GM18498 (cell line): ENCODE results near the gene GTPBP4.
"Not testable (repeated sequence)": the region's sequence is repeated elsewhere in the genome, so short reads cannot be mapped to it uniquely, and the experiment has no call there.

Experiments
- ATAC-seq: cut with Tn5 transposase; IDR thresholded peaks from one replicate; pipeline ENCODE4 v1.9.1; 2021; ENCODE audit warnings: mild to moderate bottlenecking, moderate library complexity; ENCODE audit not compliant: unreplicated experiment

The GTPBP4 gene

DNA sequence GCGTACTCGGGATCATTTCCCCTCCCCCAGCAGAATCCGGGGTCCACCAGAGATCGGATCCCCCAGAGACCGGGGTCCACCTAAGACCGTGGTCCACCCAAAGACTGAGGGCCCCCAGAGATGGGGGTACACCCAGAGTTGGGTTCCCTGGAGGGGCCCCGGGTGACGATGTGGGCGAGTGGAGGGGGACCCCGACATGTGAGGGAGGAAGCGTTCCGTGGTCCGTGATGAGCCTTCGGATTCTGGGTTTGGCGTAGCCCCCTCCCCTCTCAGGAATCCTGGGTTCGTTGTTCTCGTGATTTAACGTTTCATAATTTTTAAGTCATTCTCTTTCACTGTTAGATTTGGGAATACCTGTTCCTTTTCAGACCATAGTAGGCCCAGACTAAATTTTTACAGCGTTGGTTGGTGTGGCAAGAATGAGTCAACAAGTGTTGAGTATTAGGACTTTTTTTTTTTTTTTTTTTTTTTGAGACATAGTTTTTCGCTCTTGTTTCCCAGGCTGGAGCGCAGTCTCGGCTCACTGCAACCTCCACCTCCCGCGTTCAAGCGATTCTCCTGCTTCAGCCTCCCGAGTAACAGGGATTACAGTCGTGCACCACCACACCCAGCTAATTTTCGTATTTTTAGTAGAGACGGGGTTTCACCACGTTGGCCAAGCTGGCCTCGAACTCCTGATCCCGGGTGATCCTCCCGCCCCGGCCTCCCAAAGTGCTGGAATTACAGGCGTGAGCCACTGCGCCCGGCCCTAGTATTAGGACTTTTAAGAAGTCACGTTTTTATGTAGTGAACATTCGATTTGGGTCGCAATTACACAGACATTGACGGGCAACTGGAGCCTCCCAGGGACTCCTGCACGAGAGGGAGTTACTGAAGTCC lies 672 bp downstream of the GTPBP4 start:
- ATAC-seq, result peak; percentile 17

DNA sequence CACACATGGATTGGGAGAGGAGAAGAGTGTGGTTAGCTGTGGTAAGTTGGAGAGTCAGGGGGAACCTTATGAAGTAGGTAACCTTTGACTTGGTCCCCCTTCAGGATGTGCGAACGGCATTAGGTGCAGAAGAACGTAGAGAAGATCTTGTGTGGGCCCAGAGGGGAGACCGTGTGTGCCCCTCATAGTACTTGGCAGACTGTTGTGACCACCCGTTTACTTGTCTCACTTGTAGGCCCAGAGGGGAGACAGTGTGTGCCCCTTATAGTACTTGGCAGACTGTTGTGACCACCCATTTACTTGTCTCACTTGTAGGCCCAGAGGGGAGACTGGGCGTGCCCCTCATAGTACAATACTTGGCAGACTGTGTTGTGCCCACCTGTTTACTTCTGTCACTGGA lies 2.6 kb downstream of the GTPBP4 start:
- no peak for ATAC-seq

DNA sequence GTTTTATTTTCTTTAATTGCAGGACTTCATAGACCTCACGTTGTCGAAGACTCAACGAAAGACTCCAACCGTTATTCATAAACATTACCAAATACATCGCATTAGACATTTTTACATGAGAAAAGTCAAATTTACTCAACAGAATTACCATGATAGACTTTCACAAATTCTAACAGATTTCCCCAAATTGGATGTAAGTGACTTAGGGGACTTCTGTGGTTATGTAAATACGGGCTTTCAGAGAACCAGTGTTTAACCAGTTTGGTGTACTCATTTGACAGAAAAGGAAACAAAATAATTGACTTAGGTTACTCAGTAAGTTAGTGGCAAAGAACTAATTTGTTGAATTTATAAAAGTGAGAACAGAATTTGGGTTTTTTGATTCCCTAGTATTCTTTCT lies 4.2 kb downstream of the GTPBP4 start:
- no peak for ATAC-seq

DNA sequence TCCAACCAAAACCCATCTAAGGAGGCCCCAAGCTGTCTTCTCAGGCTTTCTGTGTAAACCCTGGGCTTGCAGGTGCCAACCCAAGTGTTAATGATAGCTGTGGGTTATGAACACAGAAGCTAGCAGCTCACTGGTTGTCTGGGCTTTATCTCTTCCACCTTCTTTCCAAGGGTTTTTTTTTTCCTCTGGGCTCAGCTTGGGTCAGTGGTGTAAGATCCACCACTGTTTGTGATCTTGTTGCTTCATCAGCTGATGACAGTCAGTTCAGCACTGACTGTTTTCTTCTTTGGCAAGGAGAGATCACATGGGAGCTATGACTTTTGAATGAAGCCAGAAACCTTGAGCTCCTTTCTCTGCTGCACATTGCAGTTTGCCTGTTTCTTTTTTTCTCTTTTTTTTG lies 4.6 kb downstream of the GTPBP4 start:
- no peak for ATAC-seq

DNA sequence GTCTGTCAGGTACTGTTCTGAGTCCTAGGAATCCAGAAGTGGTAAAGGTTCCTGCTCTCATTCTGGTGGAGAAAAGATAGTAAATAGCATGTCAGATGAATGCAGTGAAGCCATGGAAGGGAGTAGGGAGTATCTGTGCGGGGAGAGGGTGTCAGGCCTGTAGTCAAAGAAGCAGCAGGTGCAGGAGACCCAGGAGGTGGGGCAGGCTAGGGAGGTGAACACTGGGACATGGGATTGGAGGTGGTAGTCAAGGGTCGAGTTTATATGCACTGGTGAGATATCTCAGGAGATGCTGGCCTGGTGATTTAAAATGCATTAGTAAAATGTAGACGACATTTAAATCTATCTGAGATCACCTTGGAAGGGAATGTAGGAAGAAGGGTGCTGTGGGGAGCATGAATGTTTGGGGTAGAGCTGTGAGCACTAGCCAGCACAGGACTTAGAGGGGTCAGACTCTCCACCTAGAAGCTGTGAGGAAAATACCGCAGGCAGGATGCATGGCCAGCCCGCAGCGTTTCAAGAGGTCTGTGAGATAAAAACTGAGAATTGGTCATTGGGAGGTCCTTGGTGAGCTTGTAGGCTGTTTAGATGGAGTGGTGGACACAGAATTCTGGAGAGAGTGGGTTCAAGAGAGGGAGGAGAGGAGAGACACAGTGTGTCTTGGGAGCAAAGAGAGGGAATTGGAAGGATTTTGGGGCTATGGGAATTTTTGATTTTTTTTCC lies 6.8 kb downstream of the GTPBP4 start:
- ATAC-seq, result no peak

DNA sequence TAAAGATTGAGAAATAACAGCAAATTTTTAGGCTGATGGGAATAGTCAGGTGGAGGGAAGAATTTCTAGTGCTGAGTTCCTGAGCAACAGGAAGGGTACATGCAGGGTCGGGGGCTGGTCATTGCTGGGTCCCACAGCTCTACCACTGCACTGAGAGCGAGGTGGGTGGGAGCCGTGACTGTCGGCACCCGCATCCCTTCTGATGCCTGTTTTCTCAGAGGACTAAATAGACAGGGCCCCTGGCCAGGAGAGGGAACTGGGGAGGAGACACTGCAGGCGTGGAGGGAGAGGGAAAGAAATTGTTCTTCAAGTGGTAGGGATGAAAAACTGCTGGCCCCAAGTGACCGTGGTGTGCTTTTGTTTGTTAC lies 7.3 kb downstream of the GTPBP4 start:
- ATAC-seq, result no peak

DNA sequence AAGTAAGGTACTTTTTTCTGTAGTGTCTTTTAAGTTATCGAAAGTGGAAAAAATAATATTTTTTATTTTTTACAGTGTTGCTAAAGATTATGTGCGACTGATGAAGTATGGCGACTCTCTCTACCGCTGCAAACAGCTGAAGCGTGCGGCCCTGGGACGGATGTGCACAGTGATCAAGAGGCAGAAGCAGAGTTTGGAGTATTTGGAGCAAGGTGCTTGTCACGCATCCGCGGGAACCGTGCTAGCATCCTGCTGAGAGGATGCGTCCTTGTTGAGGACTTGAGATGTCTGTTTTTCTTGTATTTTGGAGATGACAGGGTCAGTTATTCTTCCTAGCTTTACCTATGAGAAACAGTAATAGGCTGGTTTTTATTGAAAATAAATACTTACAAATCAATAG lies 7.8 kb downstream of the GTPBP4 start:
- ATAC-seq, result no peak

DNA sequence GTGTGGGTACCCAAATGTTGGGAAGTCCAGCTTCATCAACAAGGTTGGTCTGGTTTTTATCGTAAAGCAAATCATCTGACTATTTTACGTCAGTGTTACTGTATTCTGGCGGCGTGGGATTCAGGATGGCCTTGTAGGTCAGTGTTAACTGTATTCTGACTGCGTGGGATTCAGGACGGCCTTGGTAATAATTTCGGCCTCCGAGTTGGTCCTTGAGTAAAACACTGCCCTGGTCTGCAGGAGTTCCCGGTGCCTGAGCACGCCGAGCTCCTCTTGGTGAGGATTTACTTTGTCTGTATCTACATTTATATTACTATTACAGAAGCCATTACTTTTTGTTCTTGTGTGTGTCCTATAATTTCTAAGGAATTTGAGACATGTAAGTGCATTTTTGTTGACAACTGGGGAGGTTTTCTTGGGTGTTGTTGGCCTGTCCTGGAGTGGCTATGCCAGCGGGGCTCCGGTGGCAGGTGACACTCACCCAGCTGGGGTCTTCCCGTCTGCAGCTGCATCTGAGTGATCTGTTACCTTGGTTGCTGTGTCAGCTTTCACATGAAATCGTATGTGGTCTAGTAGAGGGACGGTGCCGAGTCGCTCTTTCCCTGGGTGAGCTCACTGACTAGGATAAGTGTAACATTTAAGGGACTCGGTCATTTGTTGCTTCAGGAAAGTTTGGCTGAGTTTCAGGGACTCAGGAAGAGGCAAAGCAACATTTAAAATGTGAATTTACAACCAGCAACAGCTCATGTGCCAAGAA lies 9.2 kb downstream of the GTPBP4 start:
- ATAC-seq, result no peak

DNA sequence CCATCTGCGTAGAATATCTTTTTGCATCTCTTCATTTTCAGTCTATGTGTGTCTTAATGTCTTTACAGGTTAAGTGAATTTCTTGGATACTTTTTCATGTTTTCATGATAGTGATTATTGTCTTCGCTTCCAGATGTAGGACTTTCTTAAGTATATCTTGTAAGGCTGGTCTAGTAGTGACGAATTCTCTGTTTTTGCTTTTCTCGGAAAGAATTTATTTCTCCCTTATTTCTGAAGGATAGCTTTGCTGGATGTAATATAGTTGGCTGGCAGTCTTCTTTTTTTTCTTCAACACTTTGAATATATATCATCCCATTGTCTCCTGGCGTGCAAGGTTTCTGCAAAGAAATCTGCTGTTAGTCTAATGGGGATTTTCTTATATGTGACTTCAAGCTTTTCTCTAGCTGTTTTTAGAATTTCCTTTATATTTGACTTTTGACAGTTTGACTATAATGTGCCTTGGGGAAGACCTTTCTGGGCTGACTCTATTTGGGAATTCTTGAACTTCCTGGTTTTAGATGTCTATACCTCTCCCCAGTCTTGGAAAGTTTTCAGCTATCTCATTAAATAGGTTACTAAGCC lies 14.3 kb downstream of the GTPBP4 start:
- ATAC-seq, result no peak

DNA sequence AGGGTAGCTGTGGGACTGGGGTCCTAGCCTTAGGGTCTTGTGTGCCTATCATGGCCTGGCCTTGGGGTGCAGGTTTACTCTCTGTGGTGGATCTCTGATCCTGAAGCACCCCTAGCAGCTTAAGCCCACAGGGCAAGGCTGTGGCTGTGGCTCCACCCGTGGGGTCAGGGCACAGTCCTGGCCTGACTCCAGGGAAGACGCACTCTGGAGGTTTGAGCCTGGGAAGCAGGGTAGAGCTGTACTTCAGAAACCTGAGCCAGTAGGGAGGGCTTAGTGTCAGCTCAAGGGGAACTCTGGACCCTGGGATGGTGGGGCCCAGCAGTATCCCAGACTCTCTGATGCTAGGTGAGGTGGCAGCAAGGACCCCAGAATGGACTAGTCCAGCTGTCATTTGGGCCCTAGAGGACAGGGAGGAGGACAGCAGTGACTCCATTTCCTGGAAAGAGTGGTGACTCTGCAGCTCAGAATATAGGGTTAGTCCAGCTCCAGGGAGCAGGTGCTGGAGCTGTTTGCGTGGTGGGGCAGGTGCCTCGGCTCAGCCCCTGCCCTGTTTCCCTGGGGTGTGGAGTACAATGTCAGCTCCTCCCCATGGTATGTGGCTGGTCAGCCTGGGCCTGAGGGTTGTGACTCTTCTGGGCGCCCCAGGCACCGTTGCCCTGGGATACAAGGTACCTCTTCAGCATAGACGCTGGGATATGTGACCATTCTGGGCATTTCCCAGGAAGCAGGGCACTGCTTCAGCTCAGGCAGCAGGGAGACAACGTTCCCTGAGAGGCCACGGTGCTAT lies 15.8 kb downstream of the GTPBP4 start:
- no peak for ATAC-seq

DNA sequence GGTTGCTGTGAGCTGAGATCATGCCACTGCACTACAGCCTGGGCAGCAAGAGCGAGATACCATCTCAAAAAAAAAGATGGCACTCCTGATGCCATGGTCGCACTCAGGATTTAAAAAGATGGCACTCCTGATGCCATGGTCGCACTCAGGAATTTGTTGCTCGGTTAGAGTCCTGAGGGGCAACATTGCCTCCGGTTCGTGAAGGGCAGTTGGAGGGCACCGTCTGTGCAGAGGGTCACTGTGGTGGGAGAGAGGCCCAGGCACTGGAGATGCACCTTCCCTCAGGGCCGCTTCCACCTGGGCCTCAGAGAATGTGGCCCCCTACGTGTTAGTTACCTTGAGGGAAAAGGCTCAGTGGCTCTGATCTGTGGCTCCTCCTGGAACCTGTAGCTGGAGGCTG lies 18.3 kb downstream of the GTPBP4 start:
- no peak for ATAC-seq

DNA sequence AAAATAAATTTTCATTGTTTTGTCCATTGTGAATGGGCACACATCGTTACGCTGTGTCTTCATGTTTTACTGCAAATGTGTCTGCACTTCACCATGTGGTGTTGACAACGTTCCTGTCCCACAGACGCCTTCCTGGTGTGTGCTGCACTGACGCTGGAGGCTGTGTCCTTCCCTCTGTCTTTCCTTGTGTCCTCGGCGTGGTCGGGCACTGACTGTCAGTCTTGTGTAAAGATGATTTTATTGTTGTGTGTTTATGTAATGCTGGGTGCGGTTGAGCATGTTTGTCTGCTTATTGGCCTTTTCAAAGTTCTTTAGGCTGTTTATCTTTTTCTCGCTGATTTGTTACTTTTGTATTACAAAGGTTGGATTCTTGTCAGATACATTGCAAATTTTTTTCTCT lies 19.3 kb downstream of the GTPBP4 start:
- no peak for ATAC-seq

DNA sequence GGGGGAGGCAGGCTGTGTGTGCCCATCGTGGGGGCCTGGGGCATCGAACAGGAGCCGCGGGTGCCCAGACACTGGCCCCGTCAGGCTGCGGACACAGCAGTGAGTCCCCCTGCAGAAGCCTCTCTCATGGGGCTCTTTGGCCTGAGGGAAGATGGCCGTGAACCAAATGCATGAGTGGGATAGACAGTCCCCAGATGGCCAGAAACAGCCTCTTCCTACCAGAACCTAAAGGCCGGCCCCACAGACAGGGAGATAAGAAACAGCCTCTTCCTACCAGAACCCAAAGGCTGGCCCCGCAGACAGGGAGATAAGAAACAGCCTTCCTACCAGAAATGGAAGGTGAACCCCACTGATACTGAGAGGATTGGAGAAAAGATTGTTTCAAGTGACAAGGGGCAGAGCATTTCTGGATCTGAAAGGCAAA lies 20.8 kb downstream of the GTPBP4 start:
- no peak for ATAC-seq

DNA sequence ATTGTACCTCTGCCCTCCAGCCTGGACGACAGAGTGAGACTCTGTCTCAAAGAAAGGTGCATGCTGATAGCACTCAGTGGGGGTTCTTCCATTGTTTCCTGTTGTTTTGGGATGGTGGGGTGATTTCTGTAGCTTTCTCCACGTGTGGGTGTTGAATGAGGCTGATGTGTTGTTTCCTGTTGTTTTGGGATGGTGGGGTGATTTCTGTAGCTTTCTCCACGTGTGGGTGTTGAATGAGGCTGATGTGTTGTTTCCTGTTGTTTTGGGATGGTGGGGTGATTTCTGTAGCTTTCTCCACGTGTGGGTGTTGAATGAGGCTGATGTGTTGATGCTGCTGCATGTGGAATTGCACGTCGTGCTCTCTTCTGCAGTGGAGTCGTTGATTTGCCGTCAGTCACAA lies 21.7 kb downstream of the GTPBP4 start:
- not testable (repeated sequence) for ATAC-seq

DNA sequence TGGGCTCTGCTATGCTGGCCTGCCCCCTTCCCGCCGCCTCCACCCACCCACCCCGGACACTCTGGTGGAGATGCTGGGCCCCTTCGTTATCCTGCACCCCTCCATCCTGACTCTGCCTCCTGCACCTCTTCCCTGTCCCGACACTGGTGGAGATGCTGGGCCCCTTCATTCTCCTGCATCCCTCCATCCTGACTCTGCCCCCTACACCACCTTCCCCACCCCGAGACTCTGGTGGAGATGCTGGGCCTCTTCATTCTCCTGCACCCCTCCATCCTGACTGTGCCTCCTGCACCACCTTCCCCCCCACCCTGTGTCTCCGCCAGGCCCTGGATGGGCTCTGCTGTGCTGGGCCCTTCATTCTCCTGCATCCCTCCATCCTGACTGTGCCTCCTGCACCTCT lies 22.5 kb downstream of the GTPBP4 start:
- no peak for ATAC-seq

DNA sequence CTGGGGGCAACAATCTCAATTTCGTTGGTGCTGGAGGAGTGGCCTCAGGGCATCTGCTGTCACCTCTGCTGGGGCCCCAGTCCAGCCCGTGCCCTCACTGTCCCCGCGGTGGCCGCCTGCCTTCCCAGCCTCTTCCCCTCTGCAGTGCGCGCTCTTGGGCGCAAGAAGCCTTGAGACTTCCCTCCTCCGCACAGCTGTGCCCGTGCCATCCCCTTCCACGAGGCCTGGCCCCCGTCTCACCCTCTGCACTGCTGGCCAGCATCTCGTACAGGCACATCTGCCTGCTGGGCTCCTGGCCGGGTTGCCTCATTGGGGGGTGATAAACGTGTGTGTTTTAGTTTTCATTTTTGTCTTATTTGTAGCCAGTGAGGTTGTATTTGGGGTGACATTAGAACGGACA lies 23.5 kb downstream of the GTPBP4 start:
- no peak for ATAC-seq

DNA sequence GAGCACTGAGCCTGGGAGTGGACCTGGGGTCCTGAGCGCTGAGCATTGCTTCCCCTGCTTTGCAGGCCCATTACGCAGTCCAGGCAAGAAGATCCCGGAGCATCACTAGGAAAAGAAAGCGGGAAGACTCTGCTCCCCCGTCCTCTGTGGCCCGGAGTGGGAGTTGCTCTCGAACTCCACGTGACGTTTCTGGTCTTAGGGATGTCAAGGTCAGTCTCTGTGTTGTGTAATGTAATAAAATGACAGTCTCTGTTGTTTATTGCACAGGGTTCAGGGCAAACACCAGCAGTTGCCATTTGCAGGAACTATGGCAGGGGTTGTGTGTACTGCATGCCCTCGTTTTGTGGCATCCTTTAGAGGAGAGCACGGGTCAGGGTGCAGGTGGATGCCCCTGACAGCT lies 27.5 kb downstream of the GTPBP4 start:
- ATAC-seq, result no peak

DNA sequence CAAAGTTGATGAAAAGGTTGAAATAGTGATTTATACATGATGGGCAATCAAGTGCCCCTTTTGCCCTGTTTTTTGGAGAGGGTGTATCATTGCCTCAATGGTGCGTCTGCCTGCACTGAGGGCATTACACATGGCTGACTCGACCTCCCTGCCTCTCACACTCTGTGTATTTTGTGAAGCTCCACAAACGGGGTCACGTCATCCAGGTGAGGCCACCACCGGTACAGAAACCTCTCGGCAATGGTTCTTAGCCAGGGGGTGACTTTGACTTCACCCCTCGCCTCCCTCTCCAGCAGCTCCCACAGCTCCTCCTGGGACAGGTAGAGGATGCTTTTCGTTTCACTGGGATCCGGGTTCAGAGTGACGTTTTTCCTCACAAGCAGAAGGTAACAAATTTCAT lies 31.1 kb downstream of the GTPBP4 start:
- ATAC-seq, result no peak

DNA sequence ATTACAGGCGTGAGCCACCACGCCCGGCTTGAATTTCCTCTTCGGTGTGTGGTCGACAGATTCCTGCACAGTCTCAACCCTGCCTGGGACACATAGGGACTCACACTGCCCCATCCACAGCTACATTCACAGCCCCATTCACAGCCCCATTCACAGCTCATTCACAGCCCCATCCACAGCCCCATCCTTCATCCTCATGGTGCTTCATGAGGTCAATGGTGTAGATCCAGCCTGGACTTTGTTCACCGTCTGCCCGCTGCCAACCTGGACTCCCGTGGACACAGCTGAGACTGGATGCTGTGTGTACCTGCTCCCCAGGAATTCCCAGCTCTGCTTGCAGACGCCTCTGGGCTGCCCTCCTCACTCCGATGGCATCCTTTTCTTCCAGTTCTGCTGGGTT lies 32.2 kb downstream of the GTPBP4 start:
- no peak for ATAC-seq

DNA sequence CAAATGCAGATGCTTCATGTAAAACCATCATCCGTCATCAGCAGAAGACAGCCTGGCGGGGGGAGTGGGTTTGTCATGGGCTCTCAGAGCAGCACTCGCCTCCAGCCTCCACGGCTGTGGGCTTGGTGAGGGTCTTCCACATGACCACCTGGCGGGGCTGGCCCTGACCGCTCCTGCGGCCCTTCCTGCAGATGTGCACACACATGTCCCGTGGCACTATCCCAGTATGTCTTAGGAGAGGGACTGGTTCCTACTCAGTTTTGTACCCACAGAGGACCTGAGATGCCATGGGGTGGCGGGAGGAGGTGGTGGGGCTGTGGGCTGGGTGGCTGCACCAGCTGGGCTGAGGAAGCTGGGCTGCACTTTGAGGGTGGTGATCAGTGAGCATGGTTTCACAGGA lies 32.7 kb downstream of the GTPBP4 start:
- ATAC-seq, result no peak

DNA sequence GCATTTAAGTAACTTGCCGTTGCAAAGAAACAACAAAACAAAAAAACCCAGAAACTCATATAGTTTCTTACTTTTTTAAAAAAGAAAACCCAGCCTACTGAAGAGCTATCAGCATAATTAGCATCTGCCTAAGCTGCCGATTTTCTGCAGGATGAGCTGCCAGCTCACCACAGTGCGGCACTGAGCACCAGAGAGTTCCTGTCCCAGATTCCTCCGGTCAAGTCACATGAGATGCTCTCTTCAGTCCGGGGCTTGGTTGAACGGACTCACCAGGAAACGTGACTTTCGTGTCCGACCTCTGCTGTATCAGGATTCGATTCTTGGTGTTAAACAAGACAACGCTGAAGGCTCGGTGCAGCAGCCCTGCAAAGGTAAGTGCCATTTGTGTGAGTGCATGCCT lies 34.2 kb downstream of the GTPBP4 start:
- ATAC-seq, result no peak
